SK-N-SH (cell line): Measurements from ENCODE around the gene TAF11L8. TPM values are rescaled to one million over a fixed set of nuclear protein-coding genes. Genes with fewer than 3 reads are reported as not detected.

ENCODE experiments used
- CTCF ChIA-PET: fragments of 300-600, 350-600 bp; formaldehyde crosslinking; extraction: SDS; loops from one replicate; lab custom pipeline; 2021; lab: Yijun Ruan, JAX
- POLR2A ChIA-PET: fragments of 350-600 bp; sonication (Branson Sonifier 250); formaldehyde crosslinking; extraction: SDS; loops from one replicate; lab custom pipeline; 2020; ENCODE audit warnings: antibody characterized with exemption, inconsistent platforms; lab: Yijun Ruan, JAX
- DNase-seq: peaks from one replicate; pipeline ENCODE4 v3.0.0; 2012
- H2AFZ ChIP-seq: fragments of 200-600 bp; sonication (generic); 2 replicates; pipeline ENCODE4 v1.8.1; 2016; ENCODE audit warnings: antibody characterized with exemption, mild to moderate bottlenecking, low read depth
- H3F3A ChIP-seq: fragments of 200-600 bp; sonication (generic); replicated peaks from 2 replicates; pipeline ENCODE3; 2016; ENCODE audit warnings: antibody characterized with exemption, mild to moderate bottlenecking; ENCODE audit not compliant: insufficient read depth
- H3K27ac ChIP-seq, 2 experiments: fragments of 200-500 bp in 1 of 2; fragments of 200-600 bp in 1 of 2; sonication (Bioruptor generic) in 1 of 2; sonication (generic), shearing (Covaris generic) in 1 of 2; 2 replicates each; pipeline versions ENCODE4 v1.5.1 to v1.6.1; 2014 to 2016; ENCODE audit warnings: low read depth in 2 of 2, inconsistent platforms in 1 of 2, low read length in 1 of 2, mild to moderate bottlenecking in 1 of 2, mixed read lengths in 1 of 2
- H3K27me3 ChIP-seq: fragments of 200-600 bp; sonication (generic), shearing (Covaris generic); 2 replicates; pipeline ENCODE4 v1.6.1; 2016; ENCODE audit warnings: mixed run types; ENCODE audit not compliant: insufficient read depth
- H3K36me3 ChIP-seq, 2 experiments: fragments of 200-500 bp in 1 of 2; fragments of 200-600 bp in 1 of 2; sonication (Bioruptor generic) in 1 of 2; sonication (generic) in 1 of 2; replicated peaks in 1 of 2; 2 replicates each; pipeline versions ENCODE3 to v1.5.1; 2014 to 2016; ENCODE audit warnings: low read length in 1 of 2, mild to moderate bottlenecking in 1 of 2; ENCODE audit not compliant: insufficient read depth in 2 of 2, control insufficient read depth in 1 of 2
- H3K4me1 ChIP-seq, 2 experiments: fragments of 200-500 bp in 1 of 2; fragments of 200-600 bp in 1 of 2; sonication (Bioruptor generic) in 1 of 2; sonication (generic), shearing (Covaris generic) in 1 of 2; 2 replicates each; pipeline versions ENCODE4 v1.5.1 to v1.6.1; 2014 to 2016; ENCODE audit warnings: low read depth in 1 of 2, low read length in 1 of 2, mixed run types in 1 of 2; ENCODE audit not compliant: insufficient read depth in 2 of 2, control insufficient read depth in 1 of 2
- H3K4me2 ChIP-seq: fragments of 200-600 bp; sonication (generic), shearing (Covaris generic); 2 replicates; pipeline ENCODE4 v1.6.1; 2017; ENCODE audit warnings: mixed run types
- H3K4me3 ChIP-seq, 2 experiments: fragments of 200-500 bp in 1 of 2; fragments of 200-600 bp in 1 of 2; sonication (Bioruptor generic) in 1 of 2; sonication (generic), shearing (Covaris generic) in 1 of 2; 2 replicates each; pipeline versions ENCODE4 v1.5.1 to v1.8.1; 2014 to 2016; ENCODE audit warnings: low read depth in 2 of 2, inconsistent platforms in 1 of 2, low read length in 1 of 2, mild to moderate bottlenecking in 1 of 2, mixed read lengths in 1 of 2, moderate library complexity in 1 of 2
- H3K79me2 ChIP-seq: fragments of 200-600 bp; sonication (generic); 2 replicates; pipeline ENCODE4 v1.8.1; 2017; ENCODE audit warnings: mild to moderate bottlenecking; ENCODE audit not compliant: insufficient read depth
- H3K9ac ChIP-seq: fragments of 200-600 bp; sonication (generic); 2 replicates; pipeline ENCODE4 v1.6.1; 2017; ENCODE audit warnings: mixed run types
- H3K9me2 ChIP-seq: fragments of 200-600 bp; sonication (generic); 2 replicates; pipeline ENCODE4 v1.6.1; 2017; ENCODE audit warnings: mixed run types
- H3K9me3 ChIP-seq: fragments of 200-600 bp; sonication (generic); 2 replicates; pipeline ENCODE4 v1.6.1; 2017; ENCODE audit warnings: mixed run types, mild to moderate bottlenecking, moderate library complexity
- H4K20me1 ChIP-seq: fragments of 200-600 bp; sonication (generic); 2 replicates; pipeline ENCODE4 v1.6.1; 2017; ENCODE audit warnings: mild to moderate bottlenecking, mixed run types; ENCODE audit not compliant: insufficient read depth
- CTCF ChIP-seq: fragments of 200-600 bp; sonication (generic); IDR thresholded peaks from 2 replicates; pipeline ENCODE4 v1.6.1; 2017; ENCODE audit warnings: antibody characterized with exemption, mild to moderate bottlenecking, moderate library complexity
- EP300 ChIP-seq, 2 experiments: IDR thresholded peaks; 2 replicates each; pipeline versions ENCODE4 v1.4.0 to v1.6.1; 2012; ENCODE audit warnings: borderline replicate concordance in 1 of 2, low read depth in 1 of 2, low read length in 1 of 2
- EZH2phosphoT487 ChIP-seq: fragments of 200-600 bp; sonication (generic); IDR thresholded peaks from 2 replicates; pipeline ENCODE4 v1.6.1; 2017; ENCODE audit warnings: low read depth, mixed run types, mild to moderate bottlenecking, antibody characterized with exemption, moderate library complexity, borderline replicate concordance
- FOSL2 ChIP-seq: IDR thresholded peaks from 2 replicates; pipeline ENCODE4 v1.4.0; 2012; ENCODE audit warnings: low read depth, mild to moderate bottlenecking, moderate library complexity, borderline replicate concordance
- FOXJ3 ChIP-seq: sonication (generic); formaldehyde crosslinking; IDR thresholded peaks from 2 replicates; pipeline ENCODE4 v1.5.1; 2020; ENCODE audit warnings: mild to moderate bottlenecking, missing genetic modification reagents
- GABPA ChIP-seq: IDR thresholded peaks from 2 replicates; pipeline ENCODE4 v1.4.0; 2012; ENCODE audit warnings: low read depth, mild to moderate bottlenecking
- GATA2 ChIP-seq: sonication (generic); formaldehyde crosslinking; IDR thresholded peaks from 2 replicates; pipeline ENCODE4 v1.5.0; 2020; ENCODE audit warnings: mild to moderate bottlenecking, missing genetic modification reagents
- IRF3 ChIP-seq: fragments of 150-350 bp; IDR thresholded peaks from 2 replicates; pipeline ENCODE4 v1.6.1; 2016; ENCODE audit warnings: mild to moderate bottlenecking, low read depth, low read length
- JUND ChIP-seq: IDR thresholded peaks from 2 replicates; pipeline ENCODE4 v1.4.0; 2012
- MEF2A ChIP-seq: IDR thresholded peaks from 2 replicates; pipeline ENCODE4 v1.4.0; 2012; ENCODE audit warnings: low read depth, borderline replicate concordance
- NFIC ChIP-seq: IDR thresholded peaks from 2 replicates; pipeline ENCODE4 v1.4.0; 2012; ENCODE audit warnings: borderline replicate concordance
- POLR2AphosphoS5 ChIP-seq: IDR thresholded peaks from 2 replicates; pipeline ENCODE4 v1.6.1; 2012; ENCODE audit warnings: low read depth, low read length
- RCOR1 ChIP-seq: fragments of 150-350 bp; IDR thresholded peaks from 2 replicates; pipeline ENCODE4 v1.6.1; 2017; ENCODE audit warnings: antibody characterized with exemption, low read length
- RFX5 ChIP-seq: IDR thresholded peaks from 2 replicates; pipeline ENCODE4 v1.6.1; 2012; ENCODE audit warnings: mild to moderate bottlenecking, improper control_type of control experiment, low read length
- RXRA ChIP-seq: IDR thresholded peaks from 2 replicates; pipeline ENCODE4 v1.4.0; 2012; ENCODE audit warnings: low read depth, mild to moderate bottlenecking, borderline replicate concordance
- TCF12 ChIP-seq: IDR thresholded peaks from 2 replicates; pipeline ENCODE4 v1.4.0; 2012
- TEAD4 ChIP-seq: IDR thresholded peaks from 2 replicates; pipeline ENCODE4 v1.4.0; 2012; ENCODE audit warnings: mild to moderate bottlenecking, borderline replicate concordance; ENCODE audit not compliant: insufficient read depth
- ZBTB33 ChIP-seq: IDR thresholded peaks from 2 replicates; pipeline ENCODE4 v1.4.0; 2012; ENCODE audit warnings: low read depth, borderline replicate concordance
- WGBS: methylation state at CpG from one replicate; pipeline ENCODE4 v1.1.6; 2017; ENCODE audit warnings: low lambda C conversion rate; 5-methylcytosine and 5-hydroxymethylcytosine counted together
- polyA plus RNA-seq, 3 experiments: library from polyadenylated mRNA; depleted of rRNA; stranded (reverse); fragments of >200 nt; gene quantifications; 2 replicates each; pipeline ENCODE4 v1.2.3, GENCODE V29; 2012

The TAF11L8 gene
- polyA plus RNA-seq, 1 of the 3 experiments (the other 2 are of a cell fraction), result not detected

- WGBS, result 80% methylated on average over 1 of the region's 11 CpGs
- no peak for TF ChIP-seq RCOR1
- TF ChIP-seq POLR2AphosphoS5, result no peak
- no peak for TF ChIP-seq NFIC
- TF ChIP-seq JUND, result no peak
- no peak for TF ChIP-seq GABPA
- TF ChIP-seq RFX5, result no peak
- TF ChIP-seq GATA2 (CRISPR knock-in tag), result no peak
- TF ChIP-seq EZH2phosphoT487, result no peak
- no peak for TF ChIP-seq MEF2A
- no peak for TF ChIP-seq EP300 (IDR thresholded peaks at IDR 0.05; ENCODE audit: borderline replicate concordance in 1 of 2, low read depth in 1 of 2, low read length in 1 of 2)
- no peak for TF ChIP-seq IRF3
- TF ChIP-seq TCF12, result no peak
- no peak for TF ChIP-seq TEAD4
- Histone ChIP-seq H3K36me3 (no peaks in the 10 kb centered on the region), H3F3A (no peaks in the 10 kb centered on the region), H3K27me3 (no peaks in the 10 kb centered on the region), H3K4me3 (no peak overlapping the region), H3K27ac (no peak overlapping the region), H3K4me1 (no peaks in the 10 kb centered on the region), H3K9me3 (no peaks in the 10 kb centered on the region), H2AFZ (no peak overlapping the region), H4K20me1 (no peaks in the 10 kb centered on the region), H3K4me2 (no peak overlapping the region), H3K79me2 (no peaks in the 10 kb centered on the region), H3K9ac (no peak overlapping the region), H3K9me2 (no peaks in the 10 kb centered on the region)
- DNase-seq, result no peak
- ChIA-PET POLR2A (no interaction called here), CTCF (no interaction called here)
These were observed 34.9 kb upstream of the TAF11L8 start for GRCh38 chr5:17625686-17626085.

GRCh38 chr5:17620627-17621026 is 29.9 kb upstream of the TAF11L8 start:
- H3K9me3 ChIP-seq, result no peaks in the 10 kb centered on the region
- no peaks in the 10 kb centered on the region for H3F3A ChIP-seq
- H3K9ac ChIP-seq, result no peak overlapping the region
- TF ChIP-seq FOSL2 (no peak), ZBTB33 (no peak), RCOR1 (no peak), TCF12 (no peak), CTCF (peak; percentile 29), RXRA (no peak), FOXJ3 (CRISPR knock-in tag) (no peak), GATA2 (CRISPR knock-in tag) (no peak), NFIC (no peak)
- no peak overlapping the region for H2AFZ ChIP-seq
- 69% methylated on average over 5 of the region's 17 CpGs for WGBS
- no peaks in the 10 kb centered on the region for H3K4me1 ChIP-seq
- no peaks in the 10 kb centered on the region for H4K20me1 ChIP-seq
- H3K4me2 ChIP-seq, result no peak overlapping the region
- no peaks in the 10 kb centered on the region for H3K79me2 ChIP-seq
- H3K36me3 ChIP-seq, result no peaks in the 10 kb centered on the region
- H3K4me3 ChIP-seq, result no peak overlapping the region
- no peak overlapping the region for H3K27ac ChIP-seq
- POLR2A ChIA-PET, result no interaction called here
- H3K27me3 ChIP-seq, result no peaks in the 10 kb centered on the region
- CTCF ChIA-PET, result no interaction called here
- no peaks in the 10 kb centered on the region for H3K9me2 ChIP-seq
- peak; percentile 27 for DNase-seq
